Retinal pigment epithelial cell (primary cell): ENCODE measurements around the gene LRRTM3.

Experiments used
- DNase-seq: peaks from one replicate; pipeline ENCODE4 v3.0.0-alpha.2; 2010; ENCODE audit warnings: low read depth
- H3K4me3 ChIP-seq: 2 replicates; pipeline ENCODE4 v1.5.1; 2011; ENCODE audit warnings: mild to moderate bottlenecking, low read length, control low read depth, moderate library complexity
- CTCF ChIP-seq: conservative IDR thresholded peaks from 2 replicates; pipeline ENCODE4 v1.5.1; 2011; ENCODE audit warnings: low read depth, low read length, control low read depth, inconsistent platforms

The LRRTM3 gene

GRCh38 chr10:67045404-67045803 lies 119.6 kb downstream of the LRRTM3 start:
- no peak for DNase-seq
- no peak for TF ChIP-seq CTCF
- no peak overlapping the region for H3K4me3 ChIP-seq

GRCh38 chr10:67046507-67046906 lies 120.7 kb downstream of the LRRTM3 start:
- TF ChIP-seq CTCF: no peak
- DNase-seq: no peak
- no peak overlapping the region for H3K4me3 ChIP-seq

GRCh38 chr10:67049988-67050387 lies 124.2 kb downstream of the LRRTM3 start:
- H3K4me3 ChIP-seq: no peak overlapping the region
- no peak for DNase-seq
- no peak for TF ChIP-seq CTCF

- TF ChIP-seq CTCF: no peak
- H3K4me3 ChIP-seq: no peak overlapping the region
- no peak for DNase-seq
Observed at GRCh38 chr10:67050415-67050814, 124.6 kb downstream of the LRRTM3 start.

GRCh38 chr10:67072654-67073053 lies 146.8 kb downstream of the LRRTM3 start:
- no peak for DNase-seq
- no peak overlapping the region for H3K4me3 ChIP-seq
- no peak for TF ChIP-seq CTCF

- no peak overlapping the region for H3K4me3 ChIP-seq
- DNase-seq: no peak
- no peak for TF ChIP-seq CTCF
Observed at GRCh38 chr10:67075491-67075971, 149.7 kb downstream of the LRRTM3 start.

GRCh38 chr10:67076144-67076543 lies 150.3 kb downstream of the LRRTM3 start:
- DNase-seq: no peak

More at GRCh38 chr10:67076144-67076543, 150.3 kb downstream of the LRRTM3 start:
- no peak overlapping the region for H3K4me3 ChIP-seq
- no peak for TF ChIP-seq CTCF
